IPS-18a (cell line): ENCODE measurements around the gene SMOC2.

Experiments used
- H3K27ac ChIP-seq: one replicate; pipeline ENCODE4 v1.5.1; 2013; ENCODE audit warnings: low read length
- H3K27me3 ChIP-seq: one replicate; pipeline ENCODE4 v1.6.1; 2013; ENCODE audit warnings: mild to moderate bottlenecking, low read length; ENCODE audit not compliant: control insufficient read depth, insufficient read depth
- H3K36me3 ChIP-seq: one replicate; pipeline ENCODE4 v1.6.1; 2013; ENCODE audit warnings: low read depth, low read length; ENCODE audit not compliant: control insufficient read depth
- H3K4me1 ChIP-seq: one replicate; pipeline ENCODE4 v1.6.1; 2013; ENCODE audit warnings: low read depth, low read length; ENCODE audit not compliant: control insufficient read depth
- H3K4me3 ChIP-seq: one replicate; pipeline ENCODE4 v1.5.1; 2013; ENCODE audit warnings: low read length
- H3K9ac ChIP-seq: one replicate; pipeline ENCODE4 v1.6.1; 2013; ENCODE audit warnings: mild to moderate bottlenecking, low read length, moderate library complexity
- H3K9me3 ChIP-seq: one replicate; pipeline ENCODE4 v1.6.1; 2013; ENCODE audit warnings: low read depth, low read length; ENCODE audit not compliant: control insufficient read depth

SMOC2 gene

GRCh38 chr6:168554898-168555617 is 114.1 kb downstream of the SMOC2 start:
- H3K27me3 ChIP-seq = no peaks in the 10 kb centered on the region
- no peaks in the 10 kb centered on the region for H3K36me3 ChIP-seq
- no peaks in the 10 kb centered on the region for H3K4me1 ChIP-seq
- H3K9me3 ChIP-seq = no peaks in the 10 kb centered on the region
- H3K27ac ChIP-seq = no peak overlapping the region
- H3K9ac ChIP-seq = no peak overlapping the region
- H3K4me3 ChIP-seq = no peak overlapping the region

DNA sequence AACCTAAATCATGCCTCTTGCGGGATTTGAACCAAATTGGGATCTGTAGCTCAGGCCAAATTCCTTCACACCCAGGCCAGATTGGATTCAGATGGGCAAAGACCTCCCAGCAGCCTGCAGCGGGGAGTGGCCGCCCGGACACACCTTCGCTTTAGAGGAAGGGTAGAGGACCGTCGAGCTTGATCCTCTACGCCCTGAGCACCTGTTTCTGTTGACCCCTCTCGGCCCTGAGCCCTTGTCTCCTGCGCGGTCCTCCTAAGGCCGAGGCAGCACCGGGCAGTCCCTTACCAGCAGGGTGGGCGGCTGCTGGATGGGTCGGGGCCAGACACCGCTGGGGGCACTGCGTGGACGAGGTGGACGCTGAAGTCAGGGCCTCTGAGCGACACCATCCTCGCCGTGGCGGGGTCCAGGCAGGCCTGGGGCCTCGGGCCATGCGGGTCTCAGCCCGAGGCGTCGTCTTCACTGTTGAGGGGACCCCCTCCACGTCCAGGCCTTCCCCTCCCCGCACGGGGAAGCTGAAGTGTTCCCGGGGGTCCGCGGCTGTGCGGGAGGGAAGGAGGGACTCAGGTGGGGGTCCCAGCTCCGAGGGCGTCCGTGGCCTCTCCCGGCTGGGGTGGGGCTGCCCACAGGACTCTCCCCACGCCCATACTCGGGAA is 114.8 kb downstream of the SMOC2 start:
- no peak overlapping the region for H3K4me3 ChIP-seq
- H3K36me3 ChIP-seq = no peaks in the 10 kb centered on the region
- no peaks in the 10 kb centered on the region for H3K9me3 ChIP-seq
- H3K27ac ChIP-seq = no peak overlapping the region
- H3K9ac ChIP-seq = no peak overlapping the region
- no peaks in the 10 kb centered on the region for H3K27me3 ChIP-seq
- no peaks in the 10 kb centered on the region for H3K4me1 ChIP-seq

DNA sequence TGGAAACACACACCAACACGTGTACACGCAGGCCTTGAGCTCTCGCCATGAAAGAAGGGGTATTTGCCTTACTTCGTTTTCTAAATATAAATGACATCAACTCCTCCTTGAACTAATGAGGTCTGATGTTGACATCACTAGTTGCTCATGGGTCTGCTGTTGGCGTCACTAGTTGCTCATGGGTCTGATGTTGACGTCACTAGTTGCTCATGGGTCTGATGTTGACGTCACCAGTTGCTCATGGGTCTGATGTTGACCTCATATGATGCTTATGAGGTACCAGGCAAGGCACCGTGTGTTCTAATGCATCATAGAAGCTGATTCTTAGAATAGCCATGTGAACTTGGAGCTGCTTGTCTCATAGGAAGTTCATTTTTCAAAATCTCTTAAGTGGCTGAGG is 116.5 kb downstream of the SMOC2 start:
- Histone ChIP-seq H3K9ac (no peak overlapping the region), H3K4me3 (no peak overlapping the region), H3K27ac (no peak overlapping the region), H3K27me3 (no peaks in the 10 kb centered on the region), H3K36me3 (no peaks in the 10 kb centered on the region), H3K9me3 (no peaks in the 10 kb centered on the region), H3K4me1 (no peaks in the 10 kb centered on the region)

GRCh38 chr6:168558686-168559085 is 117.7 kb downstream of the SMOC2 start:
- H3K9me3 ChIP-seq = no peaks in the 10 kb centered on the region

GRCh38 chr6:168559574-168560098 is 118.7 kb downstream of the SMOC2 start:
- H3K4me1 ChIP-seq = peaks cover 3% of the 10 kb centered on the region
- no peak overlapping the region for H3K27ac ChIP-seq
- H3K9ac ChIP-seq = no peak overlapping the region
- no peaks in the 10 kb centered on the region for H3K36me3 ChIP-seq
- no peak overlapping the region for H3K4me3 ChIP-seq
- H3K9me3 ChIP-seq = no peaks in the 10 kb centered on the region
- H3K27me3 ChIP-seq = no peaks in the 10 kb centered on the region

More at GRCh38 chr6:168558686-168559085, 117.7 kb downstream of the SMOC2 start:
- Histone ChIP-seq H3K4me3 (no peak overlapping the region), H3K9ac (no peak overlapping the region), H3K36me3 (no peaks in the 10 kb centered on the region), H3K4me1 (no peaks in the 10 kb centered on the region), H3K27me3 (no peaks in the 10 kb centered on the region), H3K27ac (no peak overlapping the region)

DNA sequence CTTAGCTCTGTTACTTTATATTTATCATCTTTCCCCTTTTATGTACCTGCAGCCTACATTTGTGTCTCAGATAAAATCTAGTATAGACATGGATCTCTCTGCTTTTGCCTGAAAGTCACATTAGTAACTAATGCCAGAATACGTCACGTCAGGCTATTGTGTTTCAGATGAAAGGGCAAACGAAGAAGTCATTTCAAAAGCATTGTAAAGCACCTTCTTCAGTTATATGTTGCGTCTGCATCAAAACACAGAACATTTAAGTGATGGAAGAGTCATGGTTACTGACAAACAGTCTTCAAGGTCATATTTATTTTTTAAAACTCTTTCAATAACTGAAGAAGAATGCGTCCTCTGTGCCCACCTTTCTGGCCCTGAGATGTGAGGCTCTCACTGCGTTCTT is 119.1 kb downstream of the SMOC2 start:
- no peaks in the 10 kb centered on the region for H3K36me3 ChIP-seq
- H3K27me3 ChIP-seq = no peaks in the 10 kb centered on the region
- peaks cover 3% of the 10 kb centered on the region for H3K4me1 ChIP-seq
- H3K9me3 ChIP-seq = no peaks in the 10 kb centered on the region
- no peak overlapping the region for H3K9ac ChIP-seq
- H3K27ac ChIP-seq = no peak overlapping the region
- H3K4me3 ChIP-seq = no peak overlapping the region

- H3K27me3 ChIP-seq = no peaks in the 10 kb centered on the region
- no peak overlapping the region for H3K4me3 ChIP-seq
- no peaks in the 10 kb centered on the region for H3K36me3 ChIP-seq
- H3K27ac ChIP-seq = no peak overlapping the region
- peaks cover 3% of the 10 kb centered on the region for H3K4me1 ChIP-seq
- no peaks in the 10 kb centered on the region for H3K9me3 ChIP-seq
- H3K9ac ChIP-seq = no peak overlapping the region
These were observed 121.7 kb downstream of the SMOC2 start for GRCh38 chr6:168562576-168563151.

- Histone ChIP-seq H3K9ac (no peak overlapping the region), H3K27ac (no peak overlapping the region), H3K9me3 (no peaks in the 10 kb centered on the region), H3K4me3 (no peak overlapping the region), H3K4me1 (peaks cover 3% of the 10 kb centered on the region), H3K36me3 (no peaks in the 10 kb centered on the region), H3K27me3 (no peaks in the 10 kb centered on the region)
These were observed 122.7 kb downstream of the SMOC2 start for GRCh38 chr6:168563656-168564055.

DNA sequence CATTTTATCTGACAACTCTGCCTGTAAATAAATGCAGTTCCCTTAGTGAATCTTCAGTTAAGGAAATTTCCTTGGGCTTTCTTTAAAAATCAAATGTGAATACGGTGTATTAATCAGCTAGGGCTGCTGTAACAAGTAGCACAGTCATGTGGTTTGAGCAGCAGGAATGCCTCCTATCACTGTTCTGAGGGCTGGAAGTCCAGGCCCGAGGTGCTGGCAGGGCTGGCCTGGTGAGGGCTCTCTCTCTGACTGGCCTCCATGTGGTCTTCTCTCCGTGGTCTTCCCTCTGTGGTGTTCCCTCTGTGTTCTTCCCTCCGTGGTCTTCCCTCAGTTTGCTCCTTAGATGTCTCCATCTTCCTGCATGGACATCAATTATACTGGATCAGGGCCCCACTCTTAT is 124.1 kb downstream of the SMOC2 start:
- Histone ChIP-seq H3K36me3 (no peaks in the 10 kb centered on the region), H3K4me3 (no peak overlapping the region)

DNA sequence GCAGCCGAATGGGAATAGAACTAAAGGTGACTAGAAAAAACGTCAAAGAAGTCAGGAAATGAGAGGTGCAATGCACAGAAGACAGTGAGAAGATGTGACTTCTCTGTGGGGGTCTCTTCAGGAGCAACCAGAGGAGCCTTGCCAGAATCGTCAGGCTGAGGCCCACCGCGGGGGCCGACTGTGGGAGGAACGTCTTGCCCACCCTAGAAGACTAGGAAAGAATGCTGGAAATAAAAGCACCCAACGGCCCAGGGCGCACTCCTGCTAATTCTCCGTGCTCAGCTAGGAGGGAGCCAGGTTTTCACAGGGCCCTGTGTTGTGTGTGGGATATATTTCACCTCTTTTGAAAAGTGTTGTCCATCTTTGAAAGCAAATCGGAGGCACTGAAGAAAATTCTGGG is 129.2 kb downstream of the SMOC2 start:
- no peak overlapping the region for H3K4me3 ChIP-seq
- H3K4me1 ChIP-seq = peaks cover 6% of the 10 kb centered on the region
- H3K9ac ChIP-seq = no peak overlapping the region
- H3K27ac ChIP-seq = no peak overlapping the region
- no peaks in the 10 kb centered on the region for H3K36me3 ChIP-seq
- no peaks in the 10 kb centered on the region for H3K27me3 ChIP-seq
- H3K9me3 ChIP-seq = no peaks in the 10 kb centered on the region

More for the DNA sequence above, 124.1 kb downstream of the SMOC2 start:
- H3K9me3 ChIP-seq = no peaks in the 10 kb centered on the region
- H3K9ac ChIP-seq = no peak overlapping the region
- H3K27ac ChIP-seq = no peak overlapping the region
- H3K4me1 ChIP-seq = peaks cover 3% of the 10 kb centered on the region
- H3K27me3 ChIP-seq = no peaks in the 10 kb centered on the region

DNA sequence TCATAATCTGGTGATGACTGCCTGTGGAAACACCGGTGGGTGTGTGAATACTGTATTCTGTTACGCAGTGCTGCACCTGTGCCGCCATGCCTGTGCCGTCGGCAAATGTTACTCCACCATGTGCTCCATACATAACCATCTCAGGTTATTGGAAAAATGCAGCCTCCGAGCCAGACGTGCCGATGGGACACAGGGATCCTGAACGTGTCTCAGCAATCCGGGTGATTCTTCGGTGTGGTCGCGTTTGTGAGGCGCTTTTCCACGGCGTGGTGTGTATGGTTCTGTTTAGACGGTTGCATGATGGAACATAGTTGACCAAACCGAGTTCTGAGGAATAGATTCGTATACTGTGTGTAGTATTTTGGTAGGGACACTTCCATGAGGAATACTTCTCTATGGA is 130.3 kb downstream of the SMOC2 start:
- H3K9me3 ChIP-seq = no peaks in the 10 kb centered on the region
- no peaks in the 10 kb centered on the region for H3K36me3 ChIP-seq
- no peak overlapping the region for H3K4me3 ChIP-seq
- H3K27ac ChIP-seq = no peak overlapping the region
- H3K4me1 ChIP-seq = peaks cover 6% of the 10 kb centered on the region
- no peaks in the 10 kb centered on the region for H3K27me3 ChIP-seq
- no peak overlapping the region for H3K9ac ChIP-seq
